Left renal pelvis (tissue), 4 donors: ENCODE results near the gene WNK1. TPM values are rescaled to one million over a fixed set of nuclear protein-coding genes. Genes with fewer than 3 reads are reported as not detected.

Experiments
- DNase-seq, 4 donors: peaks; one replicate each; pipeline ENCODE4 v3.0.0-alpha.2; 2013; ENCODE audit warnings: low read depth in 4 of 4, low spot score in 3 of 4
- polyA plus RNA-seq, 4 donors: library from polyadenylated mRNA; unstranded; fragments of 120-200 nt; gene quantifications; one replicate each; pipeline ENCODE4 v1.2.1, GENCODE V29; 2013; ENCODE audit not compliant: insufficient read length in 4 of 4

WNK1 gene
- polyA plus RNA-seq, 4 donors, result 71.8 to 112 (median 103) TPM

DNA sequence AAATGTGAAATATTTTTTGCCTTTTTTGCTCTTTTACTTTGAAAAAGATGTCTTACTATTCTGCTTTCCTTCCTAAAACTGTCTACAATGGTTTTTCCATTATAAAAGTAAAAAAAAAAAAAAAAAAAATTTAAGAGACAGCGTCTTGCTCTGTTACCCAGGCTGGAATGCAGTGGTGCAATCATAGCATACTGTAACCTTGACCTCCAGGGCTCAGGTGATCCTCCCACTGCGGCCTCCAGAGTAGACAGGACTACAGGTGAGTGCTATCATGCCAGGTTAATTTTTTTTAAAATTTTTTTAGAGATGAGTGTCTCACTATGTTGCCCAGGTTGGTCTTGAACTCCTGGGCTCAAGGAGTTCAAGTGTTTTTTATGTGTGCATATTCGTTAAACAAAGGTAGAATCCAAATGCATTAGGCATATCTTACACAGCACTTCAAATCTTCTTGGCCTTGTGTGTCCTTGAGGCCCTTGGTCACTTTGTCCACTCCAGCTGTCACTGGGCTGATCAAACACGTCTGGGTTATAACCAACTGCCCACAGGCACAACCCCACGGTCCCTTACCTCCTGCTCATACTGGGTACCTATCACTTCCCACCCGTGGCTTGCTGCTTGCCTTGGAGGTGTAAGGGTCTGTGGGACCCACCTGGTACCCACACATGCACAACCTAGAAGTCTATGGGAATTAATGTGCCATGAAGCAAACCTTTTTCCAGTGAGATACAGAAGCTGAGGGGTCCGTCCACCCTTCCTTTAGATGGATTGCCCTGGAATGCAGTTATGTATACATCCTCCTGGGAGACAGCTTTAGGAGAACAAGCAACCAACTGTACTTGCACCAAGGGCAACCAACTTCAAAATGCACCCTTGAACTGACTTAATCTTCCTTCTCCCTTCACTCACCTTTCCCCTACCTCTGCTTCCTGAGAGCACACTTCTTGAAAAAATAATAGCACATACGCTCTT, 184.3 kb downstream of the WNK1 start:
- DNase-seq, result no peak

DNA sequence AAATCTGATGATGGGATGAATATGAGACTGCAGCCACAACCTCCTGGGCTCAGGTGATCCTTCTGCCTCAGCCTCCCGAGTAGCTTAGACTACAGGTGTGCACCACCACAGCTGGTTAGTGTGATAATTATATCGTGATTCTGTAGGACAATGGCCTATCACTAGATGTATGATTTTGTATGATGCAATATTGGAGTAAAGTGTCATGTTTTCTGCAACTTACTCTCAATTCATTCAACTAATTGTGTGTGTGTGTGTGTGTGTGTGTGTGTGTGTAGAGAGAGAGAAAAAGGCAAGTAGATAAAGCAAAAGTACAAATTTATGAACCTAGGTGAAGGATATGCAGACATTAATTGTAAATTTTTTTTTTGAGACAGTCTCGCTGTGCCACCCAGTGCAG, 186.4 kb downstream of the WNK1 start:
- no peak for DNase-seq

DNA sequence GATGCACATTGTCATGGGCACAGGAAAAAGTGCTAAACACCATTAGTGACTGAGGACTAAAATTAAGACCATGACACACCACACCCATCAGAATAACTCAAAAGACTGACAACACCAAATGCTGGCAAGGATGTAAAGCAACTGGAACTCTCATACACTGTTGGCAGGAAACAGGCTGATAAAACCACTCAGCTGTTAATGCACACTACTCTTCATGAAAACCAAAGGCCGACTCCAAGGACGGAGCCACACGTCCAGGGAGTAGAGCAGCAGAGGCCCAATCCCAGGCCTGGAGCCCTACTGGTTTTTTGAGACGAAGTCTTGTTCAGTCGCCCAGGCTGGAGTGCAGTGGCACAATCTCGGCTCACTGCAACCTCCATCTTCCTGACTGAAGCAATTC, 190.7 kb downstream of the WNK1 start:
- DNase-seq, result no peak

DNA sequence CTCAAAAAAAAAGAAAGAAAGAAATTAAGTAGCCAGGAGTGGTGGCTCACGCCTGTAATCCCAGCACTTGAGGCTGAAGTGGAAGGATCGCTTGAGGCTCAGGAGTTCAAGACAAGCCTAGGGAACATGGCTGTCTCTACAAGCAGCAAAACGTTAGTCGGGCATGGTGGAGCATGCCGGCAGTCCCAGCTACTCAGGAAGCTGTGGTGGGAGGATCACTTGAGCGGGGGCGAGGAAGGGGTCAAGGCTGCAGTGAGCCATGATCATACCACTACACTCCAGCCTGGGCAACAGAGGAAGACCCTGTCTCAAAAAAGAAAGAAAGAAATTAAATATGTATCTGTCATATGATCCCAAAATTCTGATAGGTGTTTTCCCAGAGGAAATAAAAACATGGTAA, 191.8 kb downstream of the WNK1 start:
- no peak for DNase-seq

DNA sequence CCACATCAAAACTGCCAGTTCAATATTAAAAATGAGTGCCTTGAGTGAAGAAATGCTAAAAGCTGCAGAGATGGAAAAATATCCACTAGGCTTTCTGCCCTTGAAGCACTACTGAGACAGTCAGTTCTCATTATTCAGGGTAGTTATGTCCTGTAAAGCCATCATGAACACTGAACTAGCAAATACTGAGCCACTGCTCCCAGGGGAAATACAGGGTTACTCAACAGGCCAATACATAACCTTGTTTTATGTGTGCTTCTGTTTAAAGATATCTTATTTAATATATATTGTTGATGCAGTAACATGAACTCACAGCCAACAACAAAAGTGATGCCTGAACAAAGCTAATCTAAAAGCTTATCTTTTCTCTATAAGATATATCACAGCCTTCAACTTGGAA, 193.8 kb downstream of the WNK1 start:
- no peak for DNase-seq

DNA sequence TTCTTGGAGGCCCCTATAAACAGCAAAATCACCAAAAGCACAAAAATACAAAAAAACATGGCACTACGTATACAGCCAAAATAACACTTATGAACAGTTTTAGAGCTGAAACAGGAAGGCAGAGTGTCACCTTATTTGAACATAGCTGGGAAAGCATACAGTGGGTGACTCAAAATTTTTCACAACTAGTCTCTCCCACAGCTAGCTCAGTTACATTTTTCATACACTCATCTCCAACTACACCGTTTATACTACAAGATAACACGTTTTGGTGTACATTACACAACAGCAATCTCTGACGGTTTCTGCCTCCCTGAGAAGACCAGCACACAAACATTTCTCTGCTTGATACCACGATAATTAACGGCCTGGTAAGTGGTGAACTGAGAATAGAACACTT, 194.3 kb downstream of the WNK1 start:
- no peak for DNase-seq

DNA sequence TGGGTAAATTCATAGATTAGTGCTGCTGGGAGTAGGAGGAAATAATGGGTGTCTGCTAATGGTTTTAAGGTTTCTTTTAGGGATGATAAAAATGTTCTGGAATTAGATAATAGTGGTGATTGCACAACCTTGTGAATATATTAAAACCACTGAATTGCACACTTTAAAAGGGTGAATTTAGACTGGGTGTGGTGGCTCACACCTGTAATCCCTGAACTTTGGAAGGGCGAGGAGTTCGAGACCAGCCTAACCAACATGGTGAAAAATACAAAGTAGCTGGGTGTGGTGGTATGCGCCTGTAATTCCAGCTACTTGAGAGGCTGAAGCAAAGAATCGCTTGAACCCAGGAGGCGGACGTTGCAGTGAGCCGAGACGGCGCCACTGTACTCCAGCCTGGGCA, 195.9 kb downstream of the WNK1 start:
- no peak for DNase-seq

DNA sequence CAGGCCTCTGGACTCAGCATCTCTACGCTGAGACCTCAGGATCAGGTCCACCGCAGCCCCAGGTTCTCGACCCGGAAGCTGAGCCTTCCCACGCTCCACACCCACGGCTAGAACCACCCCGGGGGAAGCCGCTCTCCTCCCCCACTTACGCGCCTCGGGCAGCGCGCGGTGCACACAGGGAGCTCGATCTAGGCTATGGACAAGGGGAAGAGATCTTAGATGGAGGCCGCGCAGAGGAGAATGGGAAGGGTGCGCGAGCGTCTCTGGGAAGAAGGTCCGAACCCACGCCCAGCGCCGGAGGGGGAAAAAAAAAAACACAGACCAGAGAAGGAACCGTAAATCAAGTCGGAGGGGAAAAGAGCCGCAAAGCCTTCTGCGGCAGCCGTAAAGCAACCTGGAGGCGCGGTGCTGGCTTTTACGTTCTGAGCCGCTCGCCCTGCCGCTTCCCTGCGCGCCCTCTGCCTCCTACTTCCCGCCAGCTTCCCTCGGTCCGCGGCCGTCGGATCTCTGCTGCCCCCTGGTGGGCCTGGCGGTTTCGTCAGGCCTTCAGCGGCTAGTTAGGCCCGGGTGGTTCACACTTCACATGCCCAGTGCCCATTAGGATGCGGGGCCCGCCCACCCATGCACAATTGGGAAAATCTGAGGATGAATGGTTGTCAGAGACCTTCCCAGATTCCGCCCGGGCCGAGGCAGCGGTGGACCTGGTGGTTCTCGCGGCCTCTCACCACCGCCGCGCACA, 197.2 kb downstream of the WNK1 start, which contains the start of gene RAD52:
TSS of gene RAD52 (minus strand) at position 242 of the 739 bp plus-strand sequence. CDS start 16,636 bp downstream, outside the sequence.
- DNase-seq, result peak; percentile 97 to 98 (median 98)

DNA sequence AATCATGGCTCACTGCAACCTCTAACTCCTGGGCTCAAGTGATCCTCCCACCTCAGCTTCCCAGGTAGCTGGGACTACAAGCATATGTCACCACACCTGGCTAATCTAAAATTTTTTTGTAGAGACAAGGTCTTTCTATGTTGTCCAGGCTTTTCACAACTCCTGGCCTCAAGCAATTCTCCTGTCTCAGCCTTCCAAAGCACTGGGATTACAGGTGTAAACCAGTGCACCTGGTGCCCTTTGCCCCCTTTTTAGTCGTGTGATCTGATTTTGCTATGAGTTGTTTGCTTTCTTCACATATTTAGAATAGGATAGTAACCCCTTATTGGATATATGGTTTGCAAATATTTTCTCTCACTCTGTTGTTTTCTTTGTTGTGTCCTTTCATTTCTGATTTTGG, 198.8 kb downstream of the WNK1 start:
- DNase-seq, result no peak

DNA sequence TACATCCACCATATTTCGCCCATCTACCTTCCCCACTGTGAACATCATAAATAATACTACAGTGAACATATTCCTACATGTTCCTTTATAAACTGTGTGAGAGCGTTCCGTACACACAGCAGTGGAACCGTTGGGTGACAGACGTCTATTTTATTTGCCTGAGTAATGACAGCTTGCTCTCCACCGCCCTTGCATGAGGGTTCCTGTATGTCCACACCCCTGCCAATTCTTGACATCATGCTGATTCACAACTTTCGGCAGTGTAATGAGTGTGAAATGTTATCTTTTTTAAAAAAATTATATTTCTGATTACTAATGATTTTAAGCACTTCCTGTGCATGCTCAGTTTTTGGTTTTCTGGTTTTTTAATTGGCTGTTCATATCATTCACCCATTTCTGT, 201.4 kb downstream of the WNK1 start:
- DNase-seq, result no peak

DNA sequence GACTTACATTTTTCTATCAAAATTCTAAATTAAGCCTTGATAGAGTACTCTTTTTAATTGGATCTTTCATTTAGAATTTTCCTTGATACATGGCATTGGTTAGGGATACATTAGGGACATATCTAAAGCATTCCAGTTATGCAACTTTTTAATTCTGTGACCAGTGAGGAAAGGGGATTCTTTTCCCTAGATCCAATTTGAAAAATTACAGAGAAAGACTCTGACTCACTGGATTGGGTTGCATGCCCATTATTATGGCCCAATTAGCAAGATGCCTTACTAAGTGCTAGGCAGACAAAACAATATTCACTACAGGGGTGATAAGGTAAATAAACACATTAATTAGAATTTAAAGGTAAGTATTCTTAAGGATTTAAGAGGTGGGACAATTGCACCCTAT, 202.4 kb downstream of the WNK1 start:
- DNase-seq, result no peak

DNA sequence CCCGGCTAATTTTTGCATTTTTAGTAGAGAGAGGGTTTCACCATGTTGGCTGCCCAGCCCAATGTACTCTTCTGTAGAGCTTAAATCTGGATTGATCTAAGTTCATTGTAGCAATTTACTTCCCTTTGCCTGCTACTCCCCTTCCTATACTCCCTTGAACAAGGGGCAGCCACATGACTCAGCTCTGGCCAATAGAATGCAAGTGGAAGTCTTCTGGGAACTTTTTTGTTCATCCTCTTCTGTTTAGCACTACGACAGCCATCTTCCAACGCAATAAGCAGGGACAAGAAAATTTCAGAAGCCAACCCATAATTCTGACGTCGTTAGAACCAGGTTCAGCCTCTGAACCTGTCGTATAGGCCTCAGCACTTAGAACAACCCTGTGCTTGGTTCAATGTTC, 203.6 kb downstream of the WNK1 start:
- DNase-seq, result no peak

DNA sequence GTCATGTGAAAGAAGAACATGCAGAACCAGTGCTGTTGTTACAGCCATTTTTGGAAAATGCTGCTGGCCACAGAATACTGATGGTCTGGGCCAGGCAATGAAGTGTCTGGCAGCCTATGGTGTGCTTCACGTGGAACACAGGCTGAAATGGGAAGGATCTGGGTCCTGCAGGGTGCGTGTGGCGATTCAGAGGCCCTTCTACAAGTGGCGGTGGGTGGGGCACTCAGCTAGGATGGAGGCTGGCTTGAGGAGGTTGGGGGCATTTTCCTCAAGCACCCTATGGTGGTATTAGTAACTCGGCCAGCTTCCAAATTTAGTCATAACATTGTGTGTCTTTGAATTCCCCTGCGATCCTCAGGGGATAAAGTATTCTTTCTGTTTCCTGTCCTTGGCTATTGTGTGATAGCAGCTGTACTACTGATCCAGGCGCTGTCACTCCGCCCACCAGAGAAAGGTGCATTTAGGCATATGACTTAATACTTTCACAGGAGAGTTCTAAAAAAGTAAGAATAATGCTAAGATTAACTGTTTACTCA, 206.3 kb downstream of the WNK1 start:
- DNase-seq, result no peak

Other genes with a start within 250 kb of the WNK1 start
- 1 to 10 TPM; 1.2 to 4.6 (median 1.9) TPM for gene NINJ2, start 89.1 kb upstream of the WNK1 start, polyA plus RNA-seq
- gene RAD52, start 197.1 kb downstream of the WNK1 start, polyA plus RNA-seq, result 10 to 100 TPM; 19.2 to 46.3 (median 24.0) TPM
- 10 to 100 TPM; 30.1 to 42.4 (median 37.8) TPM for gene ERC1, start 238.6 kb downstream of the WNK1 start, polyA plus RNA-seq